ENCODE data around the gene SLC6A6. TPM values are rescaled to one million over a fixed set of nuclear protein-coding genes. Genes with fewer than 3 reads are reported as not detected.

SLC6A6 gene
- total and polyA plus RNA-seq, 11 donors = 9.1 to 121 (median 34.9) TPM

DNA sequence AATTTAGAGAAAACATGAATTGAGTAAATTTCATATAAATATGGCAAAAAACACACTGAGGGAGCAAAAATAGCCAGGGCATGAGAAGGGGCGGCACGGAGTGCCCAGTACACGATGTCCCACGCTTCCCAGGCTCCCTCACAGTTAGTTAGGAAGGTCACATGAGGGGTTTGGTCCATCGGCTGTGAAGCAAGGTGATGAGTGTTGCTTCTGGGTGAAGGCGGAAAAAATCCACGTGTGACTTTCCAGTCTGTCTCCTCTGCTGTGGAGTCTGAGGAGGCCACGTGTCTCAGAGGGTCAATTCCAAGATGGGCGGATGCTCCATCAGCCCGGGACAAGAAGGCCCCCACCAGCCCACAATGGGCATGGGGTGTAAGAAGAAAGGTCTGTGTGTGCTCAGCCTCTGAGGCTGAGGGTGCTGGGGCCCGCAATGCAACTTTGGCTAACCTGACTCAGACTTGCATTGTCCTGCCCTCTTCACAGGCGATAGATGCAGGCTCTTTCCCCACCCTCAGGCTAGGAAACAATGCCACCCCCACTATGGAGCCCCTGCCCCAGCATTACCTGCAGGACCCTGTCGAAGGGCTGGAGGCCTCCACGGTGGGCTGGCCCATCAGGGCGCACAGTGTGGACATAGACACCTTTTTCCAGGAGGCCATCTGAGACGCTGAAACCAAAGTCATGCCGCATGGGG, 92.0 kb downstream of the SLC6A6 start:
- Histone ChIP-seq H3K36me3 (peaks cover 0 to 74% (median 39%) of the 10 kb centered on the region in 9 donors), H3K27ac (no peak overlapping the region), H3K4me1 (no peaks in the 10 kb centered on the region), H3K27me3 (no peaks in the 10 kb centered on the region), H3K9me3 (peaks cover 0 to under 1% (median 0%) of the 10 kb centered on the region in 12 donors), H3K4me3 (no peak overlapping the region)
- TF ChIP-seq POLR2A (IDR thresholded peaks at IDR 0.05) = no peak
- 74 to 87% (median 81%) methylated on average over 13 to 17 of the region's 17 CpGs for WGBS, 4 donors
- ATAC-seq (no peak), DNase-seq (no peak)
- intact Hi-C loops (cut with DNase I) = no loop called here

DNA sequence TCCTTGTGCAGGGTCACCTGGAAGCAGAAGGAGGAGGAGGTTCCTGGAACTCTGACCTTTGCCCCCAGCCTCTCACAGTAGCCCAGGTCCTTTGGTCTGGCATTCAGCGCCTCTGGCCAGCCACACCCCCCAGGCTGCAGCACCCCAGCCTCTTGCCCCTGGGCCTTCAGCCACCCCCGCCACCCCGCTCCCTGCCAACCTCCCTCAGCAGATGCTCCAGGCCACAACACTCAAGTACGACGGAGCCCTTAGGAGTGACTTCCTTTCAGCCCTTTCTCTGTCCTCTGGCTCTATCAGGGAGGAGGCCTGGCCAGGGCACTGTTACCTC, 92.5 kb downstream of the SLC6A6 start:
- 62 to 84% (median 78%) methylated on average over 4 to 5 of the region's 5 CpGs for WGBS, 4 donors
- ATAC-seq (no peak), DNase-seq (peak in 1 of 5 donors; percentile 19)
- peaks cover 0 to 79% (median 36%) of the 10 kb centered on the region in 9 donors for H3K36me3 ChIP-seq
- intact Hi-C loops (cut with DNase I) = no loop called here
- TF ChIP-seq, protein P1, sequence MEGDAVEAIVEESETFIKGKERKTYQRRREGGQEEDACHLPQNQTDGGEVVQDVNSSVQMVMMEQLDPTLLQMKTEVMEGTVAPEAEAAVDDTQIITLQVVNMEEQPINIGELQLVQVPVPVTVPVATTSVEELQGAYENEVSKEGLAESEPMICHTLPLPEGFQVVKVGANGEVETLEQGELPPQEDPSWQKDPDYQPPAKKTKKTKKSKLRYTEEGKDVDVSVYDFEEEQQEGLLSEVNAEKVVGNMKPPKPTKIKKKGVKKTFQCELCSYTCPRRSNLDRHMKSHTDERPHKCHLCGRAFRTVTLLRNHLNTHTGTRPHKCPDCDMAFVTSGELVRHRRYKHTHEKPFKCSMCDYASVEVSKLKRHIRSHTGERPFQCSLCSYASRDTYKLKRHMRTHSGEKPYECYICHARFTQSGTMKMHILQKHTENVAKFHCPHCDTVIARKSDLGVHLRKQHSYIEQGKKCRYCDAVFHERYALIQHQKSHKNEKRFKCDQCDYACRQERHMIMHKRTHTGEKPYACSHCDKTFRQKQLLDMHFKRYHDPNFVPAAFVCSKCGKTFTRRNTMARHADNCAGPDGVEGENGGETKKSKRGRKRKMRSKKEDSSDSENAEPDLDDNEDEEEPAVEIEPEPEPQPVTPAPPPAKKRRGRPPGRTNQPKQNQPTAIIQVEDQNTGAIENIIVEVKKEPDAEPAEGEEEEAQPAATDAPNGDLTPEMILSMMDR (IDR thresholded peaks at IDR 0.05) = no peak
- TF ChIP-seq POLR2A (IDR thresholded peaks at IDR 0.05) = no peak
- no peak overlapping the region for H3K4me3 ChIP-seq
- no peak overlapping the region for H3K27ac ChIP-seq
- H3K4me1 ChIP-seq = no peaks in the 10 kb centered on the region
- H3K9me3 ChIP-seq = peaks cover 0 to 6% (median 0%) of the 10 kb centered on the region in 12 donors
- no peaks in the 10 kb centered on the region for H3K27me3 ChIP-seq

DNA sequence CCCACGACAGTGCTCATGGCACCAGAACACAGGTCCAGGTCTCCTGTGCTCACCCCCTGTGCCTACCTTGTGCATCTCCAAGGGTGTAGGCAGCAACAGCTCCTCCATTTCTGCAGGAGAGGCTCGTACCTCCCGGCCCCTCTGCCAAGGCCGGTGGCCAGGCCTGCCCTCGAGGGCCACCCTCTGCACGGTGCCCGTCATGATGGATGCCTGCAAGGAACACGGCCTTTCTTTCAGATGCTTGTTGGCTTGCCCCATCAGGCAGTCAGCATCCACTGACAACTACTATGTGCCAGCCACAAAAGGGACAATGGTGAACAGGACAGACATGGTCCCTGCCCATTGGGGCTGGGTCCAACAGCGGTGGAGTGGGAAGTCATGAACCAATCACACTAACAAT, 93.9 kb downstream of the SLC6A6 start:
- no peaks in the 10 kb centered on the region for H3K27me3 ChIP-seq
- H3K4me3 ChIP-seq = no peak overlapping the region
- H3K4me1 ChIP-seq = no peaks in the 10 kb centered on the region
- peaks cover 0 to 88% (median 34%) of the 10 kb centered on the region in 9 donors for H3K36me3 ChIP-seq
- TF ChIP-seq, protein P1 (IDR thresholded peaks at IDR 0.05) = no peak
- no peak for TF ChIP-seq POLR2A (IDR thresholded peaks at IDR 0.05)
- DNase-seq = peak in 2 of 5 donors; percentile 13 to 31
- intact Hi-C loops (cut with DNase I) = no loop called here
- WGBS, 4 donors = 93 to 100% (median 94%) methylated on average over 9 of the region's 9 CpGs
- no peak for ATAC-seq
- no peak overlapping the region for H3K27ac ChIP-seq
- peaks cover 0 to 19% (median 0%) of the 10 kb centered on the region in 12 donors for H3K9me3 ChIP-seq

DNA sequence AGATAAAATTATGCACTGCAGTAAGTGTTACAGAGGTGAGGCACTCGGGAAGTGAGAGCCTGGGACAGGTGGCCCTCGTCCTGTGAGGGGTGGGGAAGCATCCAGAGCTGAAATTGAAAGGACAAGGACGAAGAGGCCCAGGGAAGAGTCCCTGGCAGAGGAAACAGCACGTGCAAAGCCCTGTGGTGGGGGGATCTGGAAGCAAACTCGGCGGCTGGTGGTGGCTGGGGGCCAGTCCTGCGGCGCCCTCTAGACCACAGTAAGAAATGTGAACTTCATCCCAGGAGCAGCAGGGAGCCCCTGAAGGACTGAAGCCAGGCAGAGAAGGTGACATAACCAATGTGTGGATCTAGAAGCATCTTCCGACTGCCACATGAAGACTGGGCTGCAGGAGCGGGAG, 94.9 kb downstream of the SLC6A6 start:
- Histone ChIP-seq H3K27ac (no peak overlapping the region), H3K27me3 (no peaks in the 10 kb centered on the region), H3K9me3 (peaks cover 0 to 28% (median 5%) of the 10 kb centered on the region in 12 donors), H3K4me1 (no peaks in the 10 kb centered on the region), H3K36me3 (peaks cover 0 to 97% (median 33%) of the 10 kb centered on the region in 9 donors), H3K4me3 (no peak overlapping the region)
- intact Hi-C loops (cut with DNase I) = no loop called here
- TF ChIP-seq, protein P1 (IDR thresholded peaks at IDR 0.05) = no peak
- no peak for TF ChIP-seq POLR2A (IDR thresholded peaks at IDR 0.05)
- DNase-seq (peak in 2 of 5 donors; percentile 5 to 51), ATAC-seq (no peak)
- WGBS, 4 donors = 65 to 75% (median 67%) methylated on average over 10 of the region's 10 CpGs
